HepG2 (cell line): Measurements from ENCODE around the gene RPAP2.

Source experiments
- HNRNPH1 ChIP-seq: fragments of 200-400 bp; formaldehyde crosslinking; optimal IDR thresholded peaks from 2 replicates; pipeline ENCODE3; 2017; ENCODE audit warnings: mild to moderate bottlenecking, low read depth, low read length
- SP1 ChIP-seq, 2 experiments: fragments of 450-650 bp in 1 of 2; sonication (generic) in 1 of 2; formaldehyde crosslinking in 1 of 2; IDR thresholded peaks; 2 replicates each; pipeline versions ENCODE4 v1.4.0 to v1.6.1; 2016 to 2020; ENCODE audit warnings: missing genetic modification reagents in 1 of 2
- ZSCAN31 ChIP-seq: sonication (generic); formaldehyde crosslinking; IDR thresholded peaks from 2 replicates; pipeline ENCODE4 v1.5.0; 2020; ENCODE audit warnings: low read depth, mild to moderate bottlenecking, missing genetic modification reagents
- ZSCAN9 ChIP-seq: IDR thresholded peaks from 2 replicates; pipeline ENCODE4 v1.6.1; 2016; ENCODE audit warnings: borderline replicate concordance
- TF ChIP-seq, protein P1 (sequence below): IDR thresholded peaks from 2 replicates; pipeline ENCODE4 v1.6.1; 2018; ENCODE audit warnings: missing genetic modification reagents, mild to moderate bottlenecking, missing compliant biosample characterization

DNA sequence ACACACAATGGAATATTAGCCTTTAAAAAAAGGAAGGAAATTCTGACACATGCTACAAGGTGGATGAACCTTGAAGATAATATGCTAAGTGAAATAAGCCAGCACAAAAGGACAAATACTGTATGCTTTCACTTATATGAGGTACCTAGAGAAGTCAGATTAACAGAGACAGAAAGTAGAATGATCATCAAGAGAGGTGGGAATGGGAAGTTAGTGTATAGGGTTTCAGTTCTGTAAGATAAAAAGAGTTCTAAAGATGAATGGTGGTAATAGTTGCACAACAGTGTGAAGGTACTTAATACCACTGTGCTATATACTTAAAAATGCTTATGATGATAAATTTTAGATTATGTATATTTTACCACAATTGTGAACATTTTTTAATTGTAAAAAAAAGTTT, 7.2 kb downstream of the RPAP2 start:
- TF ChIP-seq ZSCAN9 (CRISPR knock-in tag): no peak
- TF ChIP-seq, protein P1, sequence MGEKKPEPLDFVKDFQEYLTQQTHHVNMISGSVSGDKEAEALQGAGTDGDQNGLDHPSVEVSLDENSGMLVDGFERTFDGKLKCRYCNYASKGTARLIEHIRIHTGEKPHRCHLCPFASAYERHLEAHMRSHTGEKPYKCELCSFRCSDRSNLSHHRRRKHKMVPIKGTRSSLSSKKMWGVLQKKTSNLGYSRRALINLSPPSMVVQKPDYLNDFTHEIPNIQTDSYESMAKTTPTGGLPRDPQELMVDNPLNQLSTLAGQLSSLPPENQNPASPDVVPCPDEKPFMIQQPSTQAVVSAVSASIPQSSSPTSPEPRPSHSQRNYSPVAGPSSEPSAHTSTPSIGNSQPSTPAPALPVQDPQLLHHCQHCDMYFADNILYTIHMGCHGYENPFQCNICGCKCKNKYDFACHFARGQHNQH (CRISPR knock-in tag): no peak
- no peak for TF ChIP-seq SP1 (IDR thresholded peaks at IDR 0.05)
- TF ChIP-seq SP1 (CRISPR knock-in tag; IDR thresholded peaks at IDR 0.05): no peak
- no peak for TF ChIP-seq HNRNPH1
- TF ChIP-seq ZSCAN31 (CRISPR knock-in tag): no peak
